Measurements from ENCODE around the gene NCF2.

DNA sequence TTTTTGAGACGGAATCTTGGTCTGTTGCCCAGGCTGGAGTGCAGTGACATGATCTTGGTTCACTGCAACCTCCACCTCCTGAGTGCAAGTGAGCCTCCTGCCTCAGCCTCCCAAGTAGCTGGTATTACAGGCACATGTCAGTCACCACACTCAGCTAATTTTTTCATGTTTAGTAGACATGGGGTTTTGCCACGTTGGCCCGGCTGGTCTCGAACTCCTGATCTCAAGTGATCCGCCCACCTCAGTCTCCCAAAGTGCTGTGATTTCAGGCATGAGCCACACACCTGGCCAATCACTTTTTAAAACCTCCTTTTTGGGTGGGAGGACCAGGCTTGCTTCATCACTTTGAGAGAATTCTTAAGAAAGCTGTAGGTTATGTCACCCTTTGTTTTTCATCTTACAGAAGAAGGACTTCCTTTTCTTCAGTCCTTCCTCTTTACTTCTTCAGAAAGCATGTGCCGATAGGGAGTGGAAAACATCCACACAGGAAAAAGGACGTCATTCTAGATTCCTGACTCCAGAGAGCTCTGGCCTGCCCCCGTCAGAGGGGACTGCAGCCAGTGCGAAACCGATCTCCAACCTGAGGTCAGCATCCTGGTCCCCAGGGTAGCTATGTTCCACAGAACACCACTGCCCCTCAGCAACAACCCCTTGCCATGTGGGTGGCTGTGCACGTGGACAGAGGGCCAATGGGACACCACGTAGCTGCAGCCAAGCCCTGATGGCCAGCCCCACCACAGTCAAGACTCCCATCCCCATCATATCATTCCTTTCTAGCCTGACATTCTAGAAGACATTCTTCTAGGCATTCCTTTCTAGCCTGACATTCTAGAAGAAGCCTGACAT is 21.9 kb downstream of the NCF2 start:
- TF ChIP-seq POLR2A (IDR thresholded peaks at IDR 0.05; ENCODE audit: low read depth, low read length) (no peak), POLR2AphosphoS5 (IDR thresholded peaks at IDR 0.05; ENCODE audit: low read depth, low read length) (no peak), TAF1 (IDR thresholded peaks at IDR 0.05; ENCODE audit: borderline replicate concordance, low read depth, low read length) (no peak)
